RPMI8226 (cell line): ENCODE results near the gene RCBTB2.

Experiments
- DNase-seq: peaks from one replicate; pipeline ENCODE4 v3.0.0-alpha.2; 2015

The RCBTB2 gene

GRCh38 chr13:48528720-48529119, 4.2 kb downstream of the RCBTB2 start:
- DNase-seq = no peak

GRCh38 chr13:48527955-48528354, 4.9 kb downstream of the RCBTB2 start:
- no peak for DNase-seq

- no peak for DNase-seq
These were observed 6.6 kb downstream of the RCBTB2 start for GRCh38 chr13:48526286-48526685.

DNA sequence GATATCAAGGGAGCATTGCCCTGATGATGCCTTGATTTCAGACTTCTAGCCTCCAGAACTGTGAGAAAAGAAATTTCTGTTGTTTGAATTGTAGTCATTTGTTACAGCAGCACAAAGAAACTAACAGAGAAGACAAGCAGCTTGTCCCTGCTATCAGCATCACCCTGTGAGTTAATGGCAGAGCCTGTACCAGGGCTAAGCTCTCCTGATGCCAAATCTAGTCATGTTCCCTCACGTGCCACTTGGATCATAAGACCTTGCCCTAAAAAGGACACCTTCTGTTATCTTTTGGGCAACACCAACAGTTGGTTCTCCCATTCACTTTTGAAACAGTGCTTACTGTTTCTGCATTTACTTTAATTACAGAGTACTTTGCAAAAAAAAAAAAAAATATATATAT, 14.8 kb downstream of the RCBTB2 start:
- DNase-seq = no peak

GRCh38 chr13:48515732-48516131, 17.1 kb downstream of the RCBTB2 start:
- no peak for DNase-seq

- DNase-seq = no peak
These were observed 18.1 kb downstream of the RCBTB2 start for GRCh38 chr13:48514793-48515192.

DNA sequence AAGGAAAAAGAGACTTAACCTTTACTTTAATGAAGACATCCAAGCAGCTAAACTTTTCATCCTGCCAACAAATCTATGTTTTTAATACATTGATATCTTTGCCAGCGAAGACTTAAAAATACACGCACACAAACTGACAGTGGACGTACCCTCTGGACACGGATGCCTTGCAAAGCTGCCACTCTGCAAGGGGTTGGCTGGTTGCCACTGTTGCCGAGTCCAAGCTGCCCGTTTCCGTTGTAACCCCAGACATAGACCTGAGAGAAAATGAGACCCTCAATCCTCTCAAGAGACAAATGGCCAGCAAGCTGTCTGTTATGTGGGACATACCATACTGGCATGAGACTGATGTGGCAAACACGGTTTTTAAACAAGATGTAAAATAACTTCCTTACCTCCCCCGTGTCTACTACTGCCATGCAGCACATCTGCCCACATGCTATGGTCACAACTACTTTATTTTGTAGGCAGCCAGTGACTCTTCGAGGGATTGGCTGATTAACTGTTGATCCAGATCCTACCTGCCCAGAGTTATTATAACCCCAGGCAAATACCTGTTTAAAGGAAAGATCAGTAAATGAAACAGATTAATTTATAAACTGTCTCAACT, 21.2 kb downstream of the RCBTB2 start:
- DNase-seq = no peak

- no peak for DNase-seq
These were observed 22.2 kb downstream of the RCBTB2 start for GRCh38 chr13:48510698-48511097.

DNA sequence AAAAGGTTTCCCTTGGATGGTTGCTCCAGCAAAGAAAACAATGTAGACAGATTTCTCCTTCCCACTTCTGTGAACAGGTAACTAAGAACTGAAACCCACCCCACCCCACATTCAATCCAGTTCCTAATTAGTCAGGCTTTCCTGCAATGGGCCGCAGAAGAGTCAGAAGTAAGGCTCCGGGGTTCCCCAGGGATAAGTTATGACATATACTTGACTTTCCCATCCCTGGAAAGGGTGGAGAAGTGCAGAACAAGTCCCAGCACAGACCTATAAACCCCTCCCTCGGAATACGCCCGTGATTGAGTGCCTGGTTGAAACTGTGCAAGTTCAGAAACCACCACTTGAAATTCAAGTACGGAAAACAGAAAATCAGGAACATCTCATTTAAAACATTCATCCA, 24.9 kb downstream of the RCBTB2 start:
- DNase-seq = no peak

DNA sequence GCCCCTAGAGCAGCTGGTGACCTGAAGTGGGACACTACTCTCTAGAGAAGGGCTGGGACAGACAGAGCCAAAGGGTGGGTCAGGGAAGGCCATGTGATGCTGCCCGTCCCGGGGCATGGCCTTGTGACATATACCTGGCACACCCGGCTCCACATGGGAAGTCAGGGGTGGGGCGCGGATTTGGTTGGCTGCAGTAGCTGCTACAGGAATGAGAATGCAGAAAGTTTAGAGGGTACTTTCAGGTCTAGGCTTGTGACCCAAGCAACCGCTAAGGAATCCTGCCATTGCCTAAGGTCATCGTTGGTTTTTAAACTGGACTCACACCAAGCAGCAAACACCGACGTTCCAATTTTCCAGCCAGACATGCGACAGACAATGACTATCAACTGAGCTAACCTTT, 25.9 kb downstream of the RCBTB2 start:
- DNase-seq = no peak

- DNase-seq = peak; percentile 84
These were observed 26.7 kb downstream of the RCBTB2 start for GRCh38 chr13:48506092-48506701.

GRCh38 chr13:48505597-48506091, 27.2 kb downstream of the RCBTB2 start:
- peak; percentile 85 for DNase-seq

- DNase-seq = peak; percentile 28
These were observed 27.9 kb downstream of the RCBTB2 start for GRCh38 chr13:48505012-48505411.

DNA sequence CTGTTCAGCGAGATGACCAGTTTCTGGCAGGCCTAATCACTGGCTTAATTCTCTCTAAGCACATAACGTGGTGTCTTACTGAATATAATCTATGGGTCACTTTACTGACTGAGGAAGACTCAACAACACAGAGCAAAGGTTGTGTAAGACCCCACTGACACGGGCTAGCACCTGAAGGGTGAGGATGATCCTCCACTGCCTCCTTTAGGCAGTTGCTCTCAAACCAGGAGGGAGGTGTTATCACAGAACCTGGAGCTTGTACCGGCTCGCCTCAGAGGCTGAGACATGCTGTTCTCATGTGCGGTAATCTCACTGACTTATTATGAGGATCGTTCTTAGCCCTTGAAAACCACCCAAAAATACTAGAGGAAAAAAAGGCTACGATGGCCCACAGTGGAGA, 28.3 kb downstream of the RCBTB2 start:
- DNase-seq = no peak

DNA sequence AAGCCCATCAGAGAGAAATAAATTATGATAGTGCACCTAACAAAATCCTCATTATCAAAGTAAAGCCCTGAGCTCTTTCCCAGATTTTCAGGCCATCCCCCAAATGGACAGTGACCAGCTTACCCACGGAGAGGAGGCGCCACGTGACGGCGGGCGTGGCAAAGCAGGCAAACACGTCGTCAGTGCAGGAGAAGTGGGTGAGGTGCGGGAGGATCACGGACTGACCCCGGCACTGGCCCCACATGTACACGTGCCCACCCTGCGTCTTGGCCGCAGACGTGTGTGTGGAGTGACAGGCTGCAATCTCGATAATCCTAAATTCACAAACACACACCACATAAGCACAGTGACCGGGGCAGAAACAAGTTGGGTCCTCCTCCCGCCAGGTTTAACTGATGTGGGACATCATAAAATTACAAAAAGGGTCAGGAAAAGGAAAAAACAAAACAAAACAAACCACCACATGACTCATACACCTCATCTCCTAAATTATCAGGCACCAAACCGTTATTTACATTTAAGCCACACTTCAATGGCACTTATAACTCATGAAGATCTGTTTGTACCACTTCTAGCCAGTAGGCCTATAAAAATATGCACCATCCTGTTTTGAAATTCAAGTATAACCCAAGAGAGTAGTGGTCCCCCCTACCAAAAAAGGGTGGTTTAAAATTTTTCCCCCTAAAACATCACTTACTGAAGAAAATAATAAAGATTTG, 30.1 kb downstream of the RCBTB2 start:
- no peak for DNase-seq

- DNase-seq = no peak
These were observed 31.2 kb downstream of the RCBTB2 start for GRCh38 chr13:48501705-48502104.

GRCh38 chr13:48500652-48501197, 32.2 kb downstream of the RCBTB2 start:
- DNase-seq = no peak

- no peak for DNase-seq
These were observed 35.2 kb downstream of the RCBTB2 start for GRCh38 chr13:48497669-48498068.

GRCh38 chr13:48496271-48497161, 36.4 kb downstream of the RCBTB2 start:
- no peak for DNase-seq

DNA sequence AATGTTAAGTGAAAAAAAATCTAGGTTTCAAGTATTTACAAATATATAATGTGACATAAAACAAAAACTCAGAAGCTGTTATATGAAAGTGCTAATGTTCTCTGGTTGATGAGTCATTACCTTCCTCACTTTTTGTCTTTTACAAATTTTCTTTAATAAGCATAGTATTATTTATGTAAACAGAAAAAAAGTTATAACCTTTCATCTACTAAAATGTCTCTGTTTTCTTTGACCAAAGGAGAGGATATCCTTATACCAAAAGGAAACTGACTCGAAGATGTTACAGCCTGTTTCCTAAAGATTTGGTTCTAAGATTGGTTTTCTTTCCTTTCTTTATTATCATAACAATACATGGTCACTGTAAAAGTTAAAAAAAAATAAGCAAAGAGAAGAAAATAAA, 38.0 kb downstream of the RCBTB2 start:
- DNase-seq = no peak

GRCh38 chr13:48493851-48494250, 39.0 kb downstream of the RCBTB2 start:
- no peak for DNase-seq

DNA sequence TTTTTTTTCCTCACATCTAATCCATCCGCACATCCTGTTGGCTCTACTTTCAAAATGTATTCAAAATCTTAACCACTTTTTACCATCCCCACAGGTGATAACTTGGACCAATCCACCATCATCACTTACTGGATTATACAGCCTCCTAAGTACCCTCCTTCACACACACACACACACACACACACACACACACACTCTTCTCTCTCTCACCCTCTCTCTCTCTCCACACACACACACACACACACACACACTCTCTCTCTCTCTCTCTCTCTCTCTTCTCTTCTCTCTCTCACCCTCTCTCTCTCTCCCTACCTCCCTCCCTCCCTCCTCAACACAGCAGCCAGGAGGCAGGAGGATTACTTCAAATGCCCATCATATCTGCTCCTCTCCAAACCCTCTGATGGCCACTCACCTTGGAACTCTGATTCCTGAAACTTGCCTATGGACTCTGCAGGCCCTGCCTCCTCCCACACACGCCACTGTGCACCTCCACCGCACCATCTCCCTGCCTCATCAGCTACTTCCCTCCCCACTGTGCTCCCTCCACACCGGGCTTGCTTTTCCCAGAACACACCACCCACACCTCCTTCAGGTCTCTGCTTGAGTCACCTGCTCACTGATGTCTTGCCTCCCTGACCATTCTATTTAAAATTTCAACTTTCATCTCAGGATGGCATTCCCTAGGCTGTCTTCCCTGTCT, 39.7 kb downstream of the RCBTB2 start:
- no peak for DNase-seq
